ENCODE data around the gene TULP4.
"Not testable (repeated sequence)": the region's sequence is repeated elsewhere in the genome, so short reads cannot be mapped to it uniquely, and the experiment has no call there.

Gene TULP4

DNA sequence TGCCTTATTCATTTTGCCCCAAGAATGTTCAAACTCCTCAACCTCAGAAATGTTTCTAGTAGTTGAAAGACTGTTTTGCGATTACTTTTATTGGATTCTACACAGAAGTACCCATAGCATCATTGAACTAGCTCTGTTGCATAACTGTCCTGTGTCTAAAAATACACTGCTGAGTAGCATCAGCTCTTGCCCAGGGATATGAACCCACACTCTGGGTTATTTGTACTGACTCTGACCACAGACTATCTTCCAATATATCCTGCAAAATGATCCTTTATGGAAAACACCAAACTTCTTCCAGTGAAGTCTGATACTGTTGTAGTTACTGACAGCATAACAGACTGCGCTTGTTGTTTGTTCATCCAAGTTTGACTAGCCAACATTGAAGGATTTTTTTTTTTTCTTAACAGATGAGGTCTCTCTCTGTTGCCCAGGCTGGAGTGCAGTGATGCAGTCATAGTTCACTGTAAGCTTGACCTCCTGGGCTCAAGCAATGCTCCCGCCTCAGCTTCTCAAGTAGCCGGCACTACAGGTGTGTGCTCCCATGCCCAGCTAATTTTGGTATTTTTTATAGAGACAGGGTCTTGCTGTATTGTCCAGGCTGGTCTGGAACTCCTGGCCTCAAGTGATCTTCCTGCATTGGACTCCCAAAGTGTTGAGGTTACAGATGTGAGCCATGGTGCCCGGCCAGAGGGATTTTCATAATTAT lies 49.9 kb downstream of the TULP4 start:
- DNase-seq = no peak

- no peak for DNase-seq
These were observed 54.1 kb downstream of the TULP4 start for GRCh38 chr6:158366363-158366762.

GRCh38 chr6:158367816-158368215 lies 55.6 kb downstream of the TULP4 start:
- no peak for DNase-seq

GRCh38 chr6:158369241-158369640 lies 57.0 kb downstream of the TULP4 start:
- DNase-seq = no peak

GRCh38 chr6:158370805-158371204 lies 58.5 kb downstream of the TULP4 start:
- no peak for DNase-seq

DNA sequence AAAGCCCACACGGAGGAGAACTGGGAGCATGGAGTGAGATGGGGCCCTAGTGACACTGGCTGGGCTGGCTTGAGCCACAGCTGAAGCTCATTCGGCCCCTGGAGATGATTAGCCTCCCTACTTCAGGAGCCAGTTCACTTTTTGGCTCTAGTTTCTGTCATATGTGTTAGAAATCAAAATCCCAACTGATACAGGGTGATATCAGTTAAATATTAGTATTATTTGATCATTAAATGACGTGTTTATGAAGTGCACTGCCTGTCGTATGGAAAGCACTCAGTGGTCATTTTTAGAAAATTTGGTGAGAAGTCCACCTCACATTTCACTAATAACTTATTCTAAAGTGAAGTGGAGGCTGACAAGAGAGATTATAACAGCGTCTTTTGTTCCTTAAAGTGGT lies 59.0 kb downstream of the TULP4 start:
- DNase-seq = no peak

GRCh38 chr6:158372574-158372973 lies 60.3 kb downstream of the TULP4 start:
- no peak for DNase-seq

DNA sequence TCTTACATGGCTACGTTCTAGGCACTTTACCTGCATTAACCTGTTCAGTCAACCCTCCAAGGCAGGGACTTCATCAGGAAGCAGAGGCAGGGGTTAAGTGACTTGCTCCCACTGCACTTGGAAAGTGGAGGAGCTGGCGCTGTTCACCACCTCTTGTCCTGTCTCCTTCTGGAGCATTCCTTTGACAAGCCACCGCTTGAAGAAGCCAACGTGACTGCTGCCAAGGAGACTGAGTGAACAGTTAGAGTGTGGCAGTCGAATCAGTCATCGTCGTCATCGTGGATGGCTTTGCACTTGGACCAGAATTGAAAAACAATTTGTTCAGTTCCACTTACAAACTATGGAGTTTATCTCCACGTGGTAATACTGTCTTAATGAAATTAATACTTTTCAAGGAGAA lies 60.9 kb downstream of the TULP4 start:
- no peak for DNase-seq

DNA sequence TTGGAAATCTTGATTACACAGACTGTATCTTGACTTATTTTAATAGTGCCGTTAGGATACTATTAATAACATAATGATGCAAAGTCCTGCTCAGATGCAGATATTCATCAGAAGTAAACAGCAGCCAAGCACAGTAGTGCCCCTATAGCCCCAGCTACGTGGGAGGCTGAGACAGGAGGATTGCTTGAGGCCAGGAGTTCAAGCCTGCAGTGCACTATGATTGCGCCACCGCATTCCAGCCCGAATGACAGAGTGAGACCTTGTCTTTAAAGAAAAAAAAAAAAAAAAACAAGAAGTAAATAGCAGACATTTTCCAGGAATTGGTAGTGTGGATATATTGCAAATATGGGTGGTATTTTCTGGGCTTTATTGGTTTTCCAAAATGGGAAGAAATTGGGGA lies 61.8 kb downstream of the TULP4 start:
- no peak for DNase-seq

GRCh38 chr6:158376631-158377081 lies 64.4 kb downstream of the TULP4 start:
- DNase-seq = no peak

DNA sequence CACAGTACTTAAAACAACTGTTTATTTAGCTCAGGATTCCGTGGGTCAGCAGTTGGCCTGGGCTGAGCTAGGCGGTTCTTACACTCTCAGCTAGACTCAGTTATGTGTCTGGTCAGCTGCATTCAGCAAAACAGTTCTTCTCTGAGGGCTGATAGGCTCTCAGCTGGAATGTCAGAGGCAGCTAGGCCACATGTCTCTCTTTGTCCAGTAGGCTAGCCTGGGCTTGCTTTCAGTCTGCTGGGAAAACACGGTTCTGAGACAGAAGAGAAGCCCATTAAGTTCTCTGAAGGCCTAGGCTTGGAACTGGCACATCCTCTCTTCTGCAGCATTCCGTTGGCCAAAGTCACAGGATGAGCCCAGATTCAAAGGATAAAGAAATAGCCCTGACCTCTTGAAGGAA lies 65.6 kb downstream of the TULP4 start:
- DNase-seq = no peak

GRCh38 chr6:158379336-158379735 lies 67.1 kb downstream of the TULP4 start:
- no peak for DNase-seq

DNA sequence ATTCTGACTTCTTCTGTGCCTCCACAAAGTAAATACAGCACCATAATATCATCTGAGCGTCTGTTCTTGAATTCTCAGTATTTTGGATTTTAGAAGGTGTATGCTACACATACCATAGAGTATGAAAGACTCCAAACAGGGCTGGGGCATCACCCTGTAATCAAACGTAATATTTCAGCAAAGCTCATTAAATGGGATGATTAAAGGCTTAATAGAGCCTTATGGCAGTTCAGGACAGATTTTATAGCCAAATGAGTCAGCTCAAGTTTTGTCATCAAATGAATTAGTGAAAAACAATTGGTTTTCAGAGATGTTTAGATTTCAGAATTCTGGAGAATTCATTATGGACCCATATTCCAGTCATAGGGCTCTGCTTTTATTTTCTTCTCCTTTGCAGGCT lies 68.9 kb downstream of the TULP4 start:
- no peak for DNase-seq

DNA sequence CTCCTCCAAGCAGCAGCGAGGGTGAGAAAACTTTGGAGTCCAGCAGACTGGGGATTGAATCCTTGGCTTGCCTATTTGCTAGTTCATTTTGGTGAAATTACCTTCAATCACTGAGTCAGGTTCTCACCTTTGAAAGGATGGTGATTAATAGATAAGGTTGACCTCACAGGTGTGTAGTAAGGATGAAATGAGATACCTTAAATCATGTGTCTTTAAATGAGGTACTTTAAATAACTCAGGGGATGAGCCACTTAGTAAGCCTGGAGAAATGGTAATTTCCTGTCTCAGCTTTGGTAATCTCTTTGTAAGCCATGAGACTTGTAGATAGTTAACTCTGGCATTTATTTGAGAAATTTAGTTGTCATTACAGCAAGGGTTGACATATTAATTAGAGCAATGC lies 70.2 kb downstream of the TULP4 start:
- DNase-seq = no peak

DNA sequence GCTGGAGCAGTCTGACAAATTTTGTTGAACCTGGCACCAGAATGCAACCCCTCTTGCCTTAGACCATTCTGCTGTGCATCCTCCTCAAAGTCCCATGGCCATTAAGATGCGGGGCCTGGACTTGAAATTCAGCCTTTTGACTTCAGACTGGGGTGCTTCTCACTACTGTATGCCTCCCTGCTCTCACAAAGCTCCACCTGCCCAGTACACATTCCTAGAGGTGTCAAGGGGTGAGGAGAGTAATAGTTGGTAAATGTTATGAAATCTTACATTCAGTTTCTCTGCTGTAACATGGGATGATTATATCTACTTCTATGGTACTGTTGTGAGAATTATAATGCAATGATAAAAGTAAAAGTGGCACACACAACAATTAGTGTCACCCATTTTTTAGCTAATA lies 70.8 kb downstream of the TULP4 start:
- DNase-seq = no peak

DNA sequence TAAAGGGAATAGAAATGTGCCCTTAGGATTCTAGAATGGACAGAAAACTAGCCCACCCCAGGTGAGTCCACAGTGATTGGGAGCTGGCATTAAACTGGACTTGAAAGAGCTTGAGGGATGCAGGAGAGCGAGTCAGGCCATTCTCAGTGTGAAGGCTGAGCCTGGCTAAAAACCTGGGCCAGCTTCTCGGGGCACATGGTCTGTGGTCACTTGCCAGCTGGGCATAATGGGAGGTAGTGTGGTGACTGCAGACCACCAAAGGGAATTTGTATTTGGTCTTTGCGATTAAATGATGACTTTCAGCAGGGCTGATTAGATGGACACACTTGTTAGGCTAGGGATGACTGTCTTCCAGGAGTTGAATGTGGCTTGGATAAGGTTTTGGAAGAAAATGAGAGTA lies 71.3 kb downstream of the TULP4 start:
- no peak for DNase-seq

DNA sequence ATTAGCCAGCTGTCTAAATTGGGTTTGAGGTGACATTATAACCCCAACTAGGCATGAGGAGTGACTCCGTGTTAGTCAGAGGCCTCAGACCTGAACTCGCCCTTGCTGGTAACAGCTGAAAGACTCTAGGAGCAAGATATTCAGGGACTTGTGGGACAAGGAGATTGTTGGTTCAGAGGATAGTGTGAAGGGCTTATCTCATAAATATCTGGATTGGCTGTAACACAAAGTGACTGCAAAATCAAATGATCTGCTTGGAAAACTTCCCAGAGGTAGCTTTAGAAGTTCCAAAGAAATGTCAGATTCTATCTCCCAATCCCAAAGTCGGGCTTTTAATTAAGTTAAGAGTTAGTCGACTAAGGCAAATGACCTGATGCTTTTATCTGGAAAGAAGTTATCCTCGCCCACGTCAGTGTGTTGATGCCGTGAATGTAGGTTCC lies 72.4 kb downstream of the TULP4 start:
- no peak for DNase-seq

GRCh38 chr6:158387036-158387435 lies 74.8 kb downstream of the TULP4 start:
- no peak for DNase-seq

DNA sequence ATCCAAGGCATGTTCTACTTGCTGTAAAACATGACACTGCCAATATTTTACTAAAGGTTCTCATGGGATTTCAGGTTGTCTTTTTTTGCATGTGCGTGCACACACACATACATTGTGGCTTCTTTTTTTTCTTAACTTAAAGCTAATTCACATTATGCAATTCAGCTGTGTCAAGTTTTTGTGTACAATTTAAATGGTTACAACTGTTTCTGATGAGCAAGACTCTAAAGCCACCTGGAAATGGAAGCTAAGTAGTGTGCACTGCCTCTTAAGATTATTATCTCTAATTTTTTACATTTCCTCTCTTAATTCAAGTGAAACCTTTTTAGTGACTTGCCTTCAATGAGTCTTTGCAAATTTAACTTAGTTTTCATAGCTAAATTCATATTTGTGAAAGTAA lies 75.3 kb downstream of the TULP4 start:
- DNase-seq = peak; percentile 3

- DNase-seq = no peak
These were observed 76.5 kb downstream of the TULP4 start for GRCh38 chr6:158388727-158389126.

DNA sequence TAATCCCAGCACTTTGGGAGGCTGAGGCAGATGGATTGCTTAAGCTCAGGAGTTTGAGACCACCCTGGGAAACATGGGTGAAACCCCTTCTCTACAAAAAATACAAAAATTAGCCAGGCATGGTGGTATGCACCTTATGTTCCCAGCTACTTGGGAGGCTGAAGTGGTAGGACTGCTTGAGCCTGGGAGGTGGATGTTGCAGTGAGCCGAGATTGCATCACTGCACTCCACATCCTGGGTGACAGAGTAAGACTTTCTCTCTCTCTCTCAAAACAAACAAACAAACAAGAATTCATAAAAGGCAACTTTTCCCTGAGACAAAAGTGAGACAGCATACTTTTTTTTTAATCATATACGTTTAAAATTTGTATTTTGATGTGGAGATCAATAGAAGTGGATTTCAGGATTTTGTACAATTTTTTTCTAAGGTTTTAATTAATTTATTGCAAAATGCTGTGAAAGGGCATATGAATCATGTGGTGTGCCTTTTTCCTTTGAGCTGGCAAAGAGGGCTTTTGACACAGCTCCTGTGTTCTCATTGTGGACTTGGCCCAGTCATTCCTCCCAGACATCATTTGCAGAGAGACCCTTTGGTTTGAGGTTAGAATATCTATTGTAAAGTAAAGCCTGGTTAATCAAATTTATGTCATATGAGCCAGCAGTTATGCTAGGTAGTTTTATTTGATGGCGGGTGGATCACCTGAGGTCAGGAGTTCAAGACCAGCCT lies 77.1 kb downstream of the TULP4 start:
- no peak for DNase-seq

GRCh38 chr6:158391276-158391675 lies 79.0 kb downstream of the TULP4 start:
- DNase-seq = no peak

DNA sequence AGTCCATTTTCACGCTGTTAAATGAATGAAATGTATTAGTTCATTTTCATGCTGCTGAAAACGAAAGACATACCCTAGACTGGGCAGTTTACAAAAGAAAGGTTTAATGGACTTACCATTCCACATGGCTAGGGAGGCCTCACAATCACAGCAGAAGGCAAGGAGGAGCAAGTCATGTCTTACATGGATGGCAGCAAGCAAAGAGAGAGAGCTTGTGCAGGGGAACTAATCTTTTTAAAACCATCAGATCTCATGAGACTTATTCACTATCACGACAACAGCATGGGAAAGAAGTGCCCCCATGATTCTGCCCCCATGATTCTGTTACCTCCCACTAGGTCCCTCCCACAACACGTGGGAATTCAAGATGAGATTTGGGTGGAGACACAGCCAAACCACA lies 79.7 kb downstream of the TULP4 start:
- DNase-seq = not testable (repeated sequence)

GRCh38 chr6:158396136-158396535 lies 83.9 kb downstream of the TULP4 start:
- DNase-seq = no peak

DNA sequence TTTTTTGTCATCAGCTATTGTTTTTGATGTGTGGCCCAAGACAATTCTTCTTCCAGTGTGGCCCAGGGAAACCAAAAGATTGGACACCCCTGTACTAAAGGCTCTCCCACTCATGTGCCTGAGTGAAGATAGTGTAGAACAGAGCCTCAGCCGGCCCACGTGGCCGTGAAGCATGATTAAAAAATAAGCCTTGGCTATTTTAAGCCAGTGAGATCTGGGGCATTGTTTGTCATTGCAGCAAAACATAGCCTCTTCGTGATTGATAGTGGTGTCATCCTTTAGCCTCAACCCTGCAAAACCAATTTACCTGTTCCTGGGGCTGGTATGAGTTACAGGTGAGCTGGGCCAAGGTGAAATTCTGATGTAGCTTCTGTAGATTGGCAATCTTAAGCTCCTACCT lies 85.3 kb downstream of the TULP4 start:
- no peak for DNase-seq
